Tibial nerve (tissue), 4 donors: ENCODE measurements around the gene ST3GAL4. TPM values are rescaled to one million over a fixed set of nuclear protein-coding genes. Genes with fewer than 3 reads are reported as not detected.
"Not testable (repeated sequence)": the region's sequence is repeated elsewhere in the genome, so short reads cannot be mapped to it uniquely, and the experiment has no call there.

ENCODE experiments used
- DNase-seq, 2 donors: peaks; one replicate each; pipeline ENCODE4 v3.0.0-alpha.2; 2019; ENCODE audit warnings: low spot score in 2 of 2
- H3K27ac ChIP-seq, 4 donors: fragments of 200-600 bp; sonication (generic) in 3 of 4; one replicate each; pipeline ENCODE4 v1.5.1; 2017 to 2019; ENCODE audit warnings: mild to moderate bottlenecking in 1 of 4
- H3K27me3 ChIP-seq, 2 donors: fragments of 200-600 bp; sonication (generic) in 1 of 2; one replicate each; pipeline versions ENCODE4 v1.5.1 to v1.6.0; 2017 to 2019
- H3K36me3 ChIP-seq, 3 donors: fragments of 200-600 bp; sonication (generic); one replicate each; pipeline ENCODE4 v1.5.1; 2018 to 2019
- H3K4me1 ChIP-seq, 4 donors: fragments of 200-600 bp; sonication (generic) in 3 of 4; one replicate each; pipeline ENCODE4 v1.5.1; 2017 to 2019
- H3K4me3 ChIP-seq, 4 donors: fragments of 200-600 bp; sonication (generic) in 3 of 4; one replicate each; pipeline ENCODE4 v1.5.1; 2017 to 2019; ENCODE audit warnings: mild to moderate bottlenecking in 1 of 4, moderate library complexity in 1 of 4
- H3K9me3 ChIP-seq, 4 donors: fragments of 200-600 bp; sonication (generic) in 3 of 4; one replicate each; pipeline ENCODE4 v1.5.1; 2017 to 2019
- EP300 ChIP-seq, 2 donors: sonication (generic); formaldehyde crosslinking; IDR thresholded peaks; one replicate each; pipeline ENCODE4 v1.6.1; 2017; ENCODE audit warnings: antibody characterized with exemption in 2 of 2, mild to moderate bottlenecking in 1 of 2
- POLR2A ChIP-seq, 2 donors: fragments of 450-650 bp; IDR thresholded peaks; one replicate each; pipeline ENCODE4 v1.6.1; 2017; ENCODE audit warnings: antibody characterized with exemption in 2 of 2, mild to moderate bottlenecking in 2 of 2, moderate library complexity in 2 of 2
- WGBS, 2 donors: methylation state at CpG; one replicate each; pipeline ENCODE4 v1.1.5; 2018; 5-methylcytosine and 5-hydroxymethylcytosine counted together
- total RNA-seq, 4 donors: library from RNA; depleted of rRNA; stranded (reverse); fragments of >200 nt; gene quantifications; one replicate each; pipeline ENCODE4 v1.1.0, GENCODE V29; 2016
- TF ChIP-seq, protein P1 (sequence below), 5 experiments: fragments of 200-600 bp in 3 of 5; fragments of 450-650 bp in 2 of 5; sonication (generic) in 3 of 5; IDR thresholded peaks; one replicate each; pipeline ENCODE4 v1.5.1; 2016 to 2019; ENCODE audit warnings: antibody characterized with exemption in 5 of 5, mild to moderate bottlenecking in 3 of 5, moderate library complexity in 2 of 5

Gene ST3GAL4
- total RNA-seq, 4 donors from 2014 or later: 68.1 to 162 (median 122) TPM

DNA sequence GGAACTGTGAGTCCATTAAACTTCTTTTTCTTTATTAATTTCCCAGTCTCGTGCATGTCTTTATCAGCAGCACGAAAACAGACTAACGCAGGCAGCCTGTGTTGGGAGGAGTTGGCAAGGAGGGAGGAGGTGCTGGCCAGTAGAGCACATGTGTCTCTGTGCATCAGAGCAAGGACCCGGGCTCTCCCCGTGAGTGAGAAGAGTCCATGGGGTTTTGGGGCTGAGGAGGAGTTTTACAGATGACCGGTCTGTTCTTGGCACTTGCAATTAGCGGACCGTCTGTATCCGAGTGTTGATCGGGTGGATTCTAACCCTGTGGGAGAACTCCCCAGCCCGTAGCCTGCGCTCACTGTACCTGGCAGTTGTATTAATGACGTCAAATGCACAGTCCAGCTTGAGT, 40.3 kb downstream of the ST3GAL4 start:
- H3K36me3 ChIP-seq, H3K4me3 ChIP-seq, H3K27me3 ChIP-seq, H3K9me3 ChIP-seq: not testable (repeated sequence)
- peak; percentile 39 to 66 for DNase-seq
- Histone ChIP-seq H3K27ac (peak overlapping the region in 3 of 4 donors; percentile 46 to 78 (median 52)), H3K4me1 (peaks cover 0 to 66% (median 23%) of the 10 kb centered on the region in 4 donors)
- 53 to 71% methylated on average over 10 of the region's 13 CpGs for WGBS, 2 donors
- peak in 1 of 2 donors; percentile 9 for TF ChIP-seq POLR2A (IDR thresholded peaks at IDR 0.05)

DNA sequence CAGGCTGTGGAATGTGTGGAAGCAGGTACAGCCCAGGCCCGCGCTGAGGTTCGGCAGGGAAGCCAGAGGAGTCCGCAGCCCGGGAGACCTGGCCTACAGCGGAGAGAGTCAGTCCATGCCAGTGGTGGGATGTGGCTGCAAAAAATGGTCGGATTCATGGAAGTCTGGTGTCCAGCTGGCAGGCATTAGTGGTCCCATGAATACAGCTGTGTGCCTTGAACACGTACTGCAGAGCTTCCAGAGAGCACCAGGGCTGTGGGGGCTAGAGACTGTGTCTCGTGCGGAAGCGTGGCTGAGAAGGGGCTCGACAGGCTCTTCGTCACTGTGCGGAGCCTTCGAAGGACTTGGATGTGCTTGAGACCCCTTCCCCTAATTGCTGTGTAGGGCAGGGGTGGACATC, 40.8 kb downstream of the ST3GAL4 start:
- peaks cover 0 to 65% (median 23%) of the 10 kb centered on the region in 4 donors for H3K4me1 ChIP-seq
- H3K36me3 ChIP-seq, H3K27me3 ChIP-seq, H3K9me3 ChIP-seq, DNase-seq, H3K4me3 ChIP-seq: not testable (repeated sequence)
- peak overlapping the region in 3 of 4 donors; percentile 13 to 56 (median 19) for H3K27ac ChIP-seq
- 77 to 79% methylated on average over 14 to 15 of the region's 15 CpGs for WGBS, 2 donors

DNA sequence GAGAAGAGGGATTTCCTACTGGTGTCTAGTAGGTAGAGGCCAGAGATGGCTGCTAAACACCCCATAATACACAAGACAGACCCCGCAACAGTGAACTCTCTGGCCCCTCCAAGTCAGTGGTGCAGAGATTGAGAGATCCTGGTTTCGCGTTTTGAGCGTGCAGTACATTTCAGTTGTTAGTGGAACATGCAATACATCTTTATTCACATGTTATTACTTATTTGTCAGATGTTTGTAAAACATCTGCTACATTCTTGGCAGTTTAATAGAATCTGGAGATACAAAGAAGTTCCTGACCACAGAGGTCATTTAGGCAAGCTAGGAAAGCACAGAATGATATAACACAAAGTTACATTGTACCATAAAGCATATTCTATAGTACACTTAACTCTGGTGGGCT, 41.5 kb downstream of the ST3GAL4 start:
- H3K9me3 ChIP-seq: no peaks in the 10 kb centered on the region
- peaks cover 0 to 65% (median 20%) of the 10 kb centered on the region in 4 donors for H3K4me1 ChIP-seq
- H3K27ac ChIP-seq: peak overlapping the region in 1 of 4 donors; percentile 56
- H3K36me3 ChIP-seq: peaks cover 0 to 4% (median 0%) of the 10 kb centered on the region in 3 donors
- WGBS, 2 donors: 70 to 77% methylated on average over 4 of the region's 4 CpGs
- TF ChIP-seq, protein P1, sequence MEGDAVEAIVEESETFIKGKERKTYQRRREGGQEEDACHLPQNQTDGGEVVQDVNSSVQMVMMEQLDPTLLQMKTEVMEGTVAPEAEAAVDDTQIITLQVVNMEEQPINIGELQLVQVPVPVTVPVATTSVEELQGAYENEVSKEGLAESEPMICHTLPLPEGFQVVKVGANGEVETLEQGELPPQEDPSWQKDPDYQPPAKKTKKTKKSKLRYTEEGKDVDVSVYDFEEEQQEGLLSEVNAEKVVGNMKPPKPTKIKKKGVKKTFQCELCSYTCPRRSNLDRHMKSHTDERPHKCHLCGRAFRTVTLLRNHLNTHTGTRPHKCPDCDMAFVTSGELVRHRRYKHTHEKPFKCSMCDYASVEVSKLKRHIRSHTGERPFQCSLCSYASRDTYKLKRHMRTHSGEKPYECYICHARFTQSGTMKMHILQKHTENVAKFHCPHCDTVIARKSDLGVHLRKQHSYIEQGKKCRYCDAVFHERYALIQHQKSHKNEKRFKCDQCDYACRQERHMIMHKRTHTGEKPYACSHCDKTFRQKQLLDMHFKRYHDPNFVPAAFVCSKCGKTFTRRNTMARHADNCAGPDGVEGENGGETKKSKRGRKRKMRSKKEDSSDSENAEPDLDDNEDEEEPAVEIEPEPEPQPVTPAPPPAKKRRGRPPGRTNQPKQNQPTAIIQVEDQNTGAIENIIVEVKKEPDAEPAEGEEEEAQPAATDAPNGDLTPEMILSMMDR (IDR thresholded peaks at IDR 0.05): no peak
- DNase-seq: peak in 1 of 2 donors; percentile 5
- no peak overlapping the region for H3K4me3 ChIP-seq
- no peaks in the 10 kb centered on the region for H3K27me3 ChIP-seq

DNA sequence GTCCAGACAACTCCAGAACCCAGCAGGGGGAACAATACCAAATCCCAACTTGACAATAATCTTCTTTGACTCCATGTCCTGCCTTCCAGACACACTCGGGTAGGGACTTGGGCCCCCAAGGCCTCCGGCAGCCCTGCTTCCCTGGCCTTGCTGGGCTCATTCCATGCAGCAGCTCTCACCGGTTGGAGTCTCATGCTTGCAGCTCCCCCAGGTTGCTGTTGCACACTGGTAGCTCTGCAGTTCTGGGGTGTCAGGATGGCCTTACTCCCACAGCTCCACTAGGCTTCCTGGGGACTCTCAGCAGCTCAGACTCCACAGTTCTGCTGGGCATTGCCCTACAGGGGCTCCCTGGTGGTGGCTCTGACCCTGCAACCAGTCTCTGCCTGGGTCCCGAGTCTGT, 42.8 kb downstream of the ST3GAL4 start:
- Histone ChIP-seq H3K4me3 (no peak overlapping the region), H3K36me3 (peaks cover 0 to 4% (median 0%) of the 10 kb centered on the region in 3 donors), H3K9me3 (no peaks in the 10 kb centered on the region), H3K27ac (peak overlapping the region in 1 of 4 donors; percentile 25), H3K27me3 (no peaks in the 10 kb centered on the region), H3K4me1 (peaks cover 0 to 63% (median 15%) of the 10 kb centered on the region in 4 donors)
- 87 to 88% methylated on average over 4 of the region's 4 CpGs for WGBS, 2 donors
- TF ChIP-seq EP300 (IDR thresholded peaks at IDR 0.05): no peak
- no peak for TF ChIP-seq POLR2A (IDR thresholded peaks at IDR 0.05)
- TF ChIP-seq, protein P1 (IDR thresholded peaks at IDR 0.05): no peak
- DNase-seq: peak in 1 of 2 donors; percentile 3

DNA sequence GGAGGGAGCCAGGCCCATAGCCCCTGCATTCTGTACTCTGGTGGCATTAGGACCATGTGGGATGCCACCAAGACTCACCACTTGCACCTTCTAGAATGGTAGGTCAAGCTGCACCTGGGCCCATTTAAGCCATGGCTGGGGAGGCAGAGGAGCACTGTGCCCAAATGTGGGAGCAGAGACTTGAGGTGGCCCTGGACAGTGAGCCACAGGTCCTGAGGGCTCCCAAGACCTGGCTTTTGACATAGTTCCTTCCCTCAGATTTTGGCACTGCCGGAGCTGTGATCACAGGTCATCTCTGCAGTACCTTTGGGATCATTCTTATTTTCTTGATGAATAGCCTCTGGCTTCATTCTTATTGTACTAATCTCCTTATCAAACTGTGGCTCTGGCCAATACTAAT, 43.2 kb downstream of the ST3GAL4 start:
- H3K4me3 ChIP-seq: no peak overlapping the region
- H3K9me3 ChIP-seq: no peaks in the 10 kb centered on the region
- H3K27ac ChIP-seq: peak overlapping the region in 1 of 4 donors; percentile 25
- no peaks in the 10 kb centered on the region for H3K27me3 ChIP-seq
- no peak for DNase-seq
- H3K4me1 ChIP-seq: peaks cover 0 to 63% (median 16%) of the 10 kb centered on the region in 4 donors
- H3K36me3 ChIP-seq: peaks cover 0 to 4% (median 0%) of the 10 kb centered on the region in 3 donors
- TF ChIP-seq, protein P1 (IDR thresholded peaks at IDR 0.05): no peak
- no peak for TF ChIP-seq POLR2A (IDR thresholded peaks at IDR 0.05)
- TF ChIP-seq EP300 (IDR thresholded peaks at IDR 0.05): no peak
- WGBS, 2 donors: 94 to 95% methylated on average over 1 of the region's 1 CpG

DNA sequence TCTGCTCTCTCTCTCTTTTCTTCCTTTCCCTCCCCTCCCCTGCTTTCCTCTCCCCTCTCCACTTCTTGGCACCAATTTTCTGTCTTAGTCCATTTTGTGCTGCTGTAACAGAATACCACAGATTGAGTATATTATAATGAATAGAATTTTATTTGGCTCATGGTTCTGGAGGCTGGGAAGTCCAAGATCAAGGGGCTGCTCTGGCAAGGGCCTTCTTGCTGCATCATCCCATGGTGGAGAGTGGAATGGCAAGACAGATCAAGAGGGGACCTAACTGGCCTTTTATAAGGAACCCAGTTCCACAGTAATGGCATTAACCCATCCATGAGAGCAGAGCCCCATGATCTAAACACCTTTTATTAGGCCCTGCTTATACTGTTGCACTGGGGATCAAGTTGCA, 44.5 kb downstream of the ST3GAL4 start:
- Histone ChIP-seq H3K27me3 (no peaks in the 10 kb centered on the region), H3K4me3 (no peak overlapping the region), H3K9me3 (no peaks in the 10 kb centered on the region), H3K36me3 (peaks cover 0 to 4% (median 0%) of the 10 kb centered on the region in 3 donors), H3K4me1 (peaks cover 0 to 63% (median 7%) of the 10 kb centered on the region in 4 donors), H3K27ac (peak overlapping the region in 1 of 4 donors; percentile 91)
- TF ChIP-seq EP300 (IDR thresholded peaks at IDR 0.05) (no peak), POLR2A (IDR thresholded peaks at IDR 0.05) (no peak)
- TF ChIP-seq, protein P1 (IDR thresholded peaks at IDR 0.05): no peak
- no peak for DNase-seq
